GM19397 (cell line): ENCODE data around the gene CRYBG3.
"Not testable (repeated sequence)": the region's sequence is repeated elsewhere in the genome, so short reads cannot be mapped to it uniquely, and the experiment has no call there.

Source experiments
- ATAC-seq: cut with Tn5 transposase; IDR thresholded peaks from one replicate; pipeline ENCODE4 v1.9.1; 2021; ENCODE audit warnings: mild to moderate bottlenecking, moderate library complexity; ENCODE audit not compliant: unreplicated experiment

CRYBG3 gene

DNA sequence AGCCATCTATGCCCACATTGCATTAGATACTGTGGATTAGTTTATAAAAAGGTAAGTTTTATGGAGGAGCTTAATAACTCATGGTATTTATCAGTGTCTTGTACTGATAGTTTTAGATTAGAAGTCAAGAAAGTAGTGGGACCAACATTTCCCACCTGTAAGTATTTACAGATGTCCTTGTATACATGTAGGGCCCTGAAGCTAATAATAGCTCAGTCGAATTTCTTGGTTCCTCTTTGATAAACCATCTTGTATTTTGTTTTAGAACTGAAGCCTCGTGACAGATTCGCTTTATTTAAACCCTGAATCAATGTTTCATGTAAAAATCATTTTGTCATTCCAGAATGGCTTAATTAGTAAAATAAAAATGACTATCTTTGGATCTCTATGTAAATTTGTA is 73.4 kb downstream of the CRYBG3 start:
- peak; percentile 73 for ATAC-seq

DNA sequence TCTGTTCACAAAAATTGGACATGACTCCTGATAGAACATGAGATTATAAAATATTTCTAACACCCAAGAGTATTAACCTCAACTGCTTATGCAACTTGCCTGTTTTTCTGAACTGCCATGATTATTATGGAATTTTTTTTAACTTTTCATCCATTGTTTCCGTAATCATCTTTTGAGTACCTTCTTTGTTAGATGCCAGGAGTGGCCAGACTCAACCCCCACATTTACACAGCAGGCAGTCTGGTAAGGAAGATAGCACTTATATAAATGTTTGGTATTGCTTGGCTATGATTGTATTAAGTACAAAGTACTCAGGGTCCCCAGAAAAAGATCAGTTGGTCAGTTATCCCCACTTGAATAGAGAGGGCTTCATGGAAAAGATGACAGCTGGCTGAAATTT is 74.3 kb downstream of the CRYBG3 start:
- no peak for ATAC-seq

DNA sequence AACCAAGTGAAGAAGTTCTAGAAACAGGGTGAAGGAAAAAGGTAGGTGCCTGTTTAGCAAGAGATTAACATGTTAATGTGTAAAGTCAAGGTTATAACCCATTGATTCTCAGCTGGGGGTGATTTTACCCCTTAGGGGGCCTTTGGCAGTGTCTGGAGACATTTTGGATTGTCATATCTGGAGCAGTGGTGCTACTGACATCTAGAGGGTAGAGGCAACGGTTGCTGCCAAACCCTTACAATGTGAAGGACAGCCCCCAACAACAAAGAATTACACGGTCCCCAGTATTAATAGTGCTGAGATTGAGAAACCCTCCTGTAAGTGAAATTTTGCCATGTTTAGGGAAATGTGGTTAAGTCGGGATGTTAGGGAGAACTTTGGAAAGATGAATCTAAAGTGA is 74.7 kb downstream of the CRYBG3 start:
- ATAC-seq, result no peak

DNA sequence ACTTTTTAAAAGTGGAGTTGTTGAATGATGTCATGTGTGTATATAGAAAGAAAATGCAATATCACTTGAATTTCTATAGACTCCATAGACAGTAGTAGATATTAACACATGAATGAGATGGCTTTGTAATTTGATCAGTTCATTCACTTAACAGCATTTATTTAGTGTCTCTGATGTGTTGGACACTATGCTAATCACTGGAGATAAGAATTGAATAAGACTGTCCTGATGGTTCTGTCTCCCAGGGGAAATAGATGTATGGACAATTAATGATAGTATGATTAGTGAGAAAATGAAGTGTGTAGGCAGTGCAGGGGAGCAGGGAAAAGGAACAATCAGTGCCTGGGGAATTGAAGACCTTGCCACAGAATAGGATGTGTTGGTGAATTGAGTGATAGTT is 77.5 kb downstream of the CRYBG3 start:
- no peak for ATAC-seq

DNA sequence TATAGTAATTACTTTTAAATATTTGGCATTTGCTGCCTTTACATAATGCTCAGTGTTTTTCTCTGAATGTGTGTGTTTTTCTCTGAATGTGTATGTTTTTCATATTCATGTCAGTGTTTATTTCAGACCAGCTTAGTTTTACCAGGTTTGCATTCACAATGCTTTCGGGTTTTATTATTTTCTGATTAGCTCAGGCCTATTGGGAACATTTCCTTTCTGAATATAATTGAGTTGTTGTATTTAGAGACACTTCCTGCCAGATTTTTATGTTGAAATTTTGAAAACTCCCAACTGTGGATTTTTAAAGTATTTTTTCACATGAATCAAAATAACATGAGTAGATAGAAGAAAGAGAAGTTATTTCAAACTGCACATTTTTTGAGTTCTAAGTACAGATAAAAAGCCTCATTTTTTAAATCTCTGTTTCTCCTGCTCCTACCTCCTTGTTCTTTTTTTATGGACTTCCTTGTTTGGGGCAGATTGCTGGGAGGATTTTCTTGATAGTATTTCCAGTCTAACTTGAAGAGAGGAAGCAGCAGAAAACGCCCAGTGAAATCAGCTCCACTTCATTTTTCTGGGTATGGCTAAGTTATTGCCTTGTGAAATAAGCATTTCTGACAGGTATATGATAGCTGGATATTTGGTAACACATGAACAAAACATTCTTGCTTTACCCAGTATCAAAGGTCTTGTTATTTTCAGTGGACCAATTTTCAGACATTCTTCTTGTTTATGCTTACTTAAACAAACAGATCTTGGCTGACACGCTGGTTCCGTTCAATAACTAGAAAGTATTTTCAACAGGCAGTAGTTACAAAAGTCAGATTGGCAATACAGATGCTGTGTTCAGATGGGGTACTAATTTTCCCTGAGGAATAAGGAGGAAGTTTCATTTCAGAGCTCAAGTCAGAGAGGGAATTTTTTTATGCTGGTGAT is 79.8 kb downstream of the CRYBG3 start:
- ATAC-seq, result no peak

DNA sequence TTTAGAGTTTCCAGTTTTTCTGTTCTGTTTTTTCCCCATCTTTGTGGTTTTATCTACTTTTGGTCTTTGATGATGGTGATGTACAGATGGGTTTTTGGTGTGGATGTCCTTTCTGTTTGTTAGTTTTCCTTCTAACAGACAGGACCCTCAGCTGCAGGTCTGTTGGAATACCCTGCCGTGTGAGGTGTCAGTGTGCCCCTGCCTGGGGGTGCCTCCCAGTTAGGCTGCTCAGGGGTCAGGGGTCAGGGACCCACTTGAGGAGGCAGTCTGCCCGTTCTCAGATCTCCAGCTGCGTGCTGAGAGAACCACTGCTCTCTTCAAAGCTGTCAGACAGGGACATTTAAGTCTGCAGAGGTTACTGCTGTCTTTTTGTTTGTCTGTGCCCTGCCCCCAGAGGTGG is 88.0 kb downstream of the CRYBG3 start:
- not testable (repeated sequence) for ATAC-seq

DNA sequence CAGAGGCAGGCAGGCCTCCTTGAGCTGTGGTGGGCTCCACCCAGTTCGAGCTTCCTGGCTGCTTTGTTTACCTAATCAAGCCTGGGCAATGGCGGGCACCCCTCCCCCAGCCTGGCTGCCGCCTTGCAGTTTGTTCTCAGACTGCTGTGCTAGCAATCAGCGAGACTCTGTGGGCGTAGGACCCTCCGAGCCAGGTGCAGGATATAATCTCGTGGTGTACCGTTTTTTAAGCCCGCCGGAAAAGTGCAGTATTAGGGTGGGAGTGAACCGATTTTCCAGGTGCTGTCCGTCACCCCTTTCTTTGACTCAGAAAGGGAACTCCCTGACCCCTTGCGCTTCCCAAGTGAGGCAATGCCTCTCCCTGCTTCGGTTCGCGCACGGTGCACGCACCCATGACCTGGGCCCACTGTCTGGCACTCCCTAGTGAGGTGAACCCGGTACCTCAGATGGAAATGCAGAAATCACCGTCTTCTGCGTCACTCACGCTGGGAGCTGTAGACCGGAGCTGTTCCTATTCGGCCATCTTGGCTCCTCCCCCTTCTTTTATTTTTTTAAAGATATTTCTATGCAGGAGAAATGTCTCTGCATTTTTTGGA is 88.5 kb downstream of the CRYBG3 start:
- ATAC-seq, result not testable (repeated sequence)

DNA sequence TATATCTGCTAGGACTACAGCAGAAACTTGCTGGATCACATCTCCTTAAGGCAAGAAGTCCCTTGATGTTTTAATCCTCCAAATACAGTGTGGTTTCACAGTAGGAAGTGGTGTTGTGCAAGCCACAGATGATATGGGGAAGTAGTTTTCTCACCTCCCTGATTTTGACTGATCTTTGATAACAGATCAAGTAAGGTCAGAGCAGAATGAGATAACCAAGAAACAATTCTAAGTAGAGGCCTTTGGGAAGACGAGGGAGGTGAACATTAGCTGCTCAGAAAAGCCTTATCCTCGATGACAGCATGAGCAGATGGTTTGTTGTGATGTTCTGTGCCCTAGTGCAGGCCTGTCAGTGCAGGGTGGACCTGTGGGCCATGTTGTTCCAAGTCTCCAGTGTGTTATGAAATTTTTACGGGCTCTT is 89.1 kb downstream of the CRYBG3 start:
- no peak for ATAC-seq

DNA sequence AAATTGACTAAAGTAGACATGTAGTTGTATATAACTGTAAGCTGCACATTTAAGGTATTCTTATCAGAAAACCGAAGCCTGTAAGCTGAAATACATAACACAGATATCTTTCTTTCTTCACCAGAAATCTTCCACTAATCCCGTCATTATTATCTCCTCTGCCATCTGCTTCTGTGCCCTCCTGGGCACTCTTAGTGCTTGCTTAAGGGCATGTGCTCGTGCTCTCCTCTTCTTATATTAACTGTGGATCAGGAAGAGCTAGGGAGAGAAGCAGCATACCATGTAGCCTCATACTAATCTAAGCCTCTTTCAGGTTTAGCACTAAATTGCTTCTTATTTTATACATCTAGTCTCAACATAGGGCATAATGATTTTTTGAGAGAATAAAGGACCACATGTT is 89.6 kb downstream of the CRYBG3 start:
- no peak for ATAC-seq

DNA sequence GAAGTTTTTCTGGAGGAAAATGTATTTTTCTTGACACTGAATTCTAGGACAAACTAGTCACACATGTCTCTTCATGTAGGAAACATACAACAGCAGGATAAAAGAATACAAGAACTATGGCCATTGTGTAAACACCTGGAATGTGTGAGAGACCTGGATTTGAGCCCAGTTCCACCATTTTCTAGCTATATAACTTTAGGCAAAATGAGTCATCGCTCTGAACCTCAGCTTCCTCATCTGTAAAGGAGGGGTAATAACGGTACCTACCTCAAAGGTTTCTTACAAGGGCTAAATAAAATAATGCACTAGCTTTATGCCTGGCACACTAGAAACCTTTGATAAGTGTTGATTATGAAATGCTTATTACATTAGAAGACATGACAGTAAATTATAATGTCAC is 92.6 kb downstream of the CRYBG3 start:
- ATAC-seq, result no peak

DNA sequence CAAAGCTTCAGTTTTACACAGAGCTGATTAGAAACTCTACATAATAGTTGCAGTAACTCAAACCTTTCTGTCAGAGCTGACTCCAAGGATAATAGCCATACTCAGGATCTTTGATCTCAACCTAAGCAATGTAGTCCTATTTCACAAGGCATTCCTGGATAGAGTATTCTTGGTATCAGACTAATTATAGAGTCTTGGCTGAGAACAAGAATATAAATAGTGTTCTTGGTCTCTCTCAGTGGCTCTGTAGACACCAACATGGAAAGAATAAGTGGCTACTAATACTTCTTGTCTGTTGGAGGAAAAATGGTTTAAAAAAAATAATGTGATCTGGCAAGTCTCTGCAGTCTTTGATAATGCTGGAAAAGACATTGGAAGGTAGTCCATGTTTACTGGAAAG is 94.8 kb downstream of the CRYBG3 start:
- ATAC-seq, result no peak

DNA sequence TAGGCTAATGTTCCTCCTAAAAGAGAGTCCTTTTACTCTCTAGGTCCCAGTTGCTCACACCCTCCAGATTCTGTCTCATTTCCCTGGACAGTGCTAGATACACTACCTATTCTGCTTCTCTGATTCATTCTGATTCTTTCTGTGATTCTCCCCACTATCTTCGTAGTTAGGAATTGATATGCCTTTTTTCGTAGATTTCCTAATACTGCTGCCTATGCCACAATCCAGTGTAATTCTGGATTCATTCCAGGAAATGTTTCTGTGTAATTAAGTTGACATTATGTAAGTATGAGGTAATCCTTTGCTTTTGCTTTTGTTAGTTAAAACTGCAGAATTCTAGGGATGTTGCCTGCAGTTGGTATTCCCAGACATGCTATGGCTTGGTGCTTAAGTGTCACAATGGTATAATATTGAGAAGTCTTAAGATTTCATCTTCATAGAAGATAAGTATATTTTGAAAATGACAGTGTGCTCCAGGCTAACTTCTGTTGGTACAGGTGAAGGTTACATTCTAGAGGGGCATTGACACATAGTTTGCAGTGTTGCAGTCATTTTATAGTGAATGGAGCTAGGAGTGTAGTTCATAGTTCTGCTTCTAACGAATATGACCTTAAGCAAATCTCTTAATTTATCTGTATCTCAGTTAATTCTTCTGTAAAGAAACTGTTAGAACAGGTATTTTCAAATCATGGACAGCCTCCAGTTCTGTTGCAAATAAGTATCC is 96.2 kb downstream of the CRYBG3 start:
- ATAC-seq, result no peak

DNA sequence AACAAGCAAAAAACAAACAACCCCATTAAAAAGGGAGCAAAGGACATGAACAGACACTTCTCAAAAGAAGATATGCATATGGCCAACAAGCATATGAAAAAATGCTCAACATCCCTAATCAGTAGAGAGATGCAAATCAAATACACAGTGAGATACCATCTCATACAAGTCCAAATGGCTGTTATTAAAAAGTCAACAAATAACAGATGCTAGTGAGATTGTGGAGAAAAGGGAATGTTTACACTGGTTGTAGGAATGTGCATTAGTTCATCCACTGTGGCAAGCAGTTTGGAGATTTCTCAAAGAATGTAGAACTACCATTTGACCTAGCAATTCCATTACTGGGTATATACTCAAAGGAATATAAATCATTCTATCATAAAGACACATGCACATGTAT is 105.9 kb downstream of the CRYBG3 start:
- no peak for ATAC-seq

DNA sequence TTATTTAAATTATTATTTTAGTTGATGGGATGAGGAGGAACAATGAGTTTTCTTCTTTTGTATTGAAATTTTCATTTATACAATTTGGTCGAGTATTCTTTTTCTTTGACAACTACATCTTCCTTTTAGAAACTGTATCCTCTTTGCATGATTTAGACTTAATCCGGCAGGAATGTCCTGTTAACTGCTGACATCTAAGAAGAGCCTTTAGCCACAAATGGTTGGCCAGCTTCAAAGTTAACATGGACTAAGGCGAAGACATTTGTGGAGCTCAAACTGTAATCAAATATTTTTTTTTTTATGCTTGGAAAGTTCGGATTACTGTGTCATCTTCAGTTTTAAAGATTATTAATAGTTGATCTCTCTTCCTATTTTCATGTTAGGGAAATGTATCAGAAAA is 107.2 kb downstream of the CRYBG3 start:
- ATAC-seq, result no peak

DNA sequence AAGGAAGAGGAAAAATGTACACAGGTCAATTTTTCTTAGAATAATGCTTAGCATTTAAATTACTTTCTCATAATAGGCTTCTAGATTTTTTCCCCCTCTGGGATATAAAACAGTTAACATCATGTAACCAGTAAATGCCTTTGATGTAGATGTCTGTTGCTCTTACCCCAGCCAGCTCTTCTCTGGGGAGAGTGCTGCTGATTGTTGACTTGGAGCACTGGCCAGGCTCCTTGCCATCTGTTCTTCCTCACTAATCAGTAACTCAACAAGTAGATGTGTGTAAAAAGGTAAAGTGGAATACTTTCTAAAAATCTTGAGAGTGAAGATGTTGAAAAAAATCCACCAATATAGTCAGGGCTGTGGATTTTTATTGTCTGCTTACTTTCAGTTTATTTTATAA is 108.2 kb downstream of the CRYBG3 start:
- ATAC-seq, result no peak

DNA sequence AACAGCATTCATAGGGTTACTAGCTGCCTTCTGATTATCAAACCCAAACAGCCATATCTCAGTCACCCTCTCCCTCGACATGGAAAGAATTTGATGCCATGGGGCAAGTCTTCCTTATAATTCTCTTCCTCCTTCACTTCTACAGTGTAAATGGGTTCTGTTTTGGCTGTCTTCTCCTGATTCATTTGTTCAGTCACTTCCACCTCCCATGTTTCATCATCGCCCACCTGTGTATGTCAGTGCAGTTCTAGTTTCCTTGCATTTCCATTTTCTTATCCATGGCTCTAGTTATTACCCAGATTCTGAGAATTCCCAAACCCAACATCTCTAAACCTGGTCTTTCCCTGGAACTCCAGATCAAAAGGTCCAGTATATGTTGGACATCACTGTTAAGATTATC is 109.4 kb downstream of the CRYBG3 start:
- ATAC-seq, result no peak

DNA sequence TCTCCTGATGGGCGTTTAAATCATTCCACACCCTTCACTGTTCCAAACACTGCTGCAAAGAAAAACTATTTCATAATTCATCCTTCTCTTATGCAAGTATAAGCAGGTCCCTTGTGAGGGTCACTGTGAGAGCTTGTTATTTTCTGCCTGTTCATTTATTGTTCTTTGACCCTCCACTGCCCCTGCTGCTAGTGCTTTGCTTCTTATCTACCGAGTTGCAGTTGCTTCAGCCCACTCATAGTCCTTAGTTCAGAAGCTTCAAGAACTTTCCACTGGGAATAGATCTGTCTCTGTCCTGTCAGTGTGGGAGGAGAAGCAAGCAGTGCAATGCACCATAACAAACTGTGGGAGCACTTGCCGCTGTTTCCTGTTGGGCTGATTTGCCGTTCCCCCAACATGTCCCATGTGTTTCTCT is 110.6 kb downstream of the CRYBG3 start:
- ATAC-seq, result no peak

DNA sequence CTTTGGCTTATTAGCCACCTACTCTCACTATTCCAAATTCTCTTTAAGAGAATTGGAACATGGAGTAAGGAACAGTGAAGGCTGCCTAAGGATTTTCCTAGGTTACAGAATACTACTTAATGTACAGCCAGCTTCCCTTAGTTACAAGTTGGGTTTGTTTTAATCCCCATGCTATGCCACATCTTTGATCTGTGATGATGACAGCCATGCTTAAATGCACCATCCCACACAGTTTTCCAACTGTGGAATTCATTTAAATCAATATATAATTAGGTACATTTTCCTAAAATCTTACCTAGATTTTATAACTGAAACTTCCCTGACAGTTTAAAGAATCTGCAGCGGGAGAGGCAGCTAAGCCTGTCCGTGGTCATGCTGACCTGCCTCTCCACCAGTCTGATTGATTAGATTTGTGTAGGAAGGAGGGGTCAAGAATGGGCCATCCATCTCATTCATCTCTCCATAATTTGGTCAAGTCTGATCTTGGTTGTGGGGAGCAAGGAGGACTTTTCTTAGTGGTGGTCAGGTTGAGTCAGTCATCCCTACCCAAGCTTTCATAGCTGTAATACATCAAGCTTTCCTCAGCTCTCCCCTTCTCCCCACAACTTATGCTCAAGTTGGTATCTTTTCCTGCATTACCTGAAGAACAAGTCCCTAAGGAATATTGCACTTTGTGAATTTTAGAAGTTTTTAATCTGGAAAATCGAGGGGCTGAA is 113.3 kb downstream of the CRYBG3 start:
- no peak for ATAC-seq

DNA sequence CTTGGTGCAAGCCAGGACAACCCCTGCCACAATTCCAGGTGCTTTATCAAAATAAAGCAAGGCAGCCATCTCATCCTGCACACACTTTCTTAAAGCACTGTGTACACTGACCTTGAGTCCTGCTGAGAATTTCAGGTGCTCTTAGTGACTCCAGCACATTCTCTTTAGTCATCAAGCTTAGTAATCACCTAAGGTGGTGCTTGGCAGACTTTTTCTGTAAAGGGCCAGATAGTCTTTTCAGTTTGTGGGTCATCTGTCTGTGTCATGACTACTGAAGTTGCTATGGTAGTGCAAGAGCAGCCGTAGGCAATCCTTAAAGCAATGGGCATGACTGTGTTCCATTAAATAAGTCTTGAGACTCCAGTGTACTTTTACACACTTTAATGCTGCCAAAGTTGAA is 114.0 kb downstream of the CRYBG3 start:
- no peak for ATAC-seq

DNA sequence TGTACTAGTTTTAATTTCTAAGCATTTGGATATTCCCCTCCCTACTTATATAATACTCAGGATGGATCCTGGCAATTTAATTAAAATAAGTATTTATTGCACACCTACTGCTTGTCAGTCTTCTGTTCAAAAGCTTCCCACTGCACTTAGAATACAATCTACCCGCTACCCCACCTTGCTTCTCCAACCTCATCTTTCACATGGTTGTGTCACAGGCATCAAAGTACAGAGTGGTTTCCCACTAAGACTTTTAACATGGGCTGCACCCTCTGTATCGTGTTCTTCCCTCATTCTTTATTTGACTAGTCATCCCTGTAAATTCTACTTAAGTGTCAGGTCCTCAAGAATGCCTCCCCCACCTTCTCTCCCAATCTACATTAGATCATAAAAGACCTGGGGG is 115.4 kb downstream of the CRYBG3 start:
- ATAC-seq, result no peak

DNA sequence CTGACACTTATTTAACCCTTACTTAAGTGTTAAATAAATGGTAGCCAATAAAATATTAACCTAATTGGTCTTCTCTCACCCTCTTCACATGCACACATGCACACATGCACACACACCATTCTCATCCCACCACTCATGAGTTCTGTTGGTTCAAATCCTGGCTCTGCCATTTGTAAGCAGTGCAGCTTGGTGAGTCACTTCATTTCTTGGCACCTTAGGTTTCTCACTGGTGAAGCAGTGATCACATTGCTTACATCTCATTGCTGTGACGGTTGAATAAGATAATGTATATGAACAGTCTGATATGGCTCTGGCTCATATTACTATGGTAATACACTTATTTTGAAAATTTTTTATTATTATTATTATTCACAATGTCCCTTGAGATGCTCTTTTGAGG is 116.6 kb downstream of the CRYBG3 start:
- ATAC-seq, result no peak
